NCI-H2227 treated with DMSO at 0.1 percent for 48 hours (cell line): ENCODE measurements around the gene PKP2.

Experiments
- DNase-seq: peaks from one replicate; lab custom pipeline; 2025; lab: John Stamatoyannopoulos, UW

The PKP2 gene

GRCh38 chr12:32809846-32810245 is 86.7 kb downstream of the PKP2 start:
- no peak for DNase-seq

GRCh38 chr12:32809196-32809595 is 87.4 kb downstream of the PKP2 start:
- no peak for DNase-seq

- DNase-seq, result no peak
Observed at GRCh38 chr12:32804301-32804700, 92.3 kb downstream of the PKP2 start.

- DNase-seq, result no peak
Observed at GRCh38 chr12:32801269-32801980, 95.2 kb downstream of the PKP2 start.

- no peak for DNase-seq
Observed at GRCh38 chr12:32794281-32794680, 102.3 kb downstream of the PKP2 start.

GRCh38 chr12:32789916-32790315 is 106.7 kb downstream of the PKP2 start:
- DNase-seq, result no peak

GRCh38 chr12:32789446-32789845 is 107.1 kb downstream of the PKP2 start:
- no peak for DNase-seq

- DNase-seq, result no peak
Observed at GRCh38 chr12:32788405-32788804, 108.2 kb downstream of the PKP2 start.

GRCh38 chr12:32785557-32785956 is 111.0 kb downstream of the PKP2 start:
- DNase-seq, result no peak

GRCh38 chr12:32783029-32783428 is 113.5 kb downstream of the PKP2 start:
- no peak for DNase-seq

GRCh38 chr12:32780071-32780470 is 116.5 kb downstream of the PKP2 start:
- no peak for DNase-seq

GRCh38 chr12:32777691-32778175 is 118.8 kb downstream of the PKP2 start:
- DNase-seq, result no peak

- DNase-seq, result no peak
Observed at GRCh38 chr12:32777159-32777558, 119.4 kb downstream of the PKP2 start.

- DNase-seq, result no peak
Observed at GRCh38 chr12:32776258-32776657, 120.3 kb downstream of the PKP2 start.

GRCh38 chr12:32773691-32774090 is 122.9 kb downstream of the PKP2 start:
- no peak for DNase-seq

GRCh38 chr12:32770141-32770540 is 126.4 kb downstream of the PKP2 start:
- no peak for DNase-seq

GRCh38 chr12:32768518-32768917 is 128.1 kb downstream of the PKP2 start:
- DNase-seq, result no peak

- no peak for DNase-seq
Observed at GRCh38 chr12:32765906-32766305, 130.7 kb downstream of the PKP2 start.

GRCh38 chr12:32761716-32762115 is 134.9 kb downstream of the PKP2 start:
- no peak for DNase-seq

- no peak for DNase-seq
Observed at GRCh38 chr12:32757157-32757556, 139.4 kb downstream of the PKP2 start.

GRCh38 chr12:32756476-32757066 is 140.0 kb downstream of the PKP2 start:
- no peak for DNase-seq

GRCh38 chr12:32755654-32756475 is 140.7 kb downstream of the PKP2 start, which contains the start of gene YARS2:
TSS of gene YARS2 (minus strand) at chr12:32755897. CDS start at chr12:32755874, 23 bp downstream.
- DNase-seq, result peak; percentile 87
